GM12878 (cell line): ENCODE data around the gene VAV2. TPM values are rescaled to one million over a fixed set of nuclear protein-coding genes. Genes with fewer than 3 reads are reported as not detected.
A peak's percentile ranks its signal among the peaks of the same experiment; 100 is the strongest.

Experiments
- ATAC-seq: fragments of 200-7000 bp; cut with Tn5 transposase; 3 replicates; pipeline ENCODE4 v1.9.1; 2020; ENCODE audit warnings: mild to moderate bottlenecking, moderate library complexity
- BruUV-seq: library from RNA; stranded (reverse); fragments of 400-500 nt; replicated peaks from 2 replicates; lab custom pipeline; 2021; lab: Mats Ljungman, UMichigan
- CTCF ChIA-PET: fragments of 300-600 bp; sonication (Branson Sonifier 250); formaldehyde crosslinking; extraction: SDS; loops from one replicate; lab custom pipeline; 2021; ENCODE audit warnings: inconsistent platforms; lab: Yijun Ruan, JAX
- POLR2A ChIA-PET: fragments of 350-600 bp; formaldehyde crosslinking; extraction: SDS; loops from one replicate; lab custom pipeline; 2021; ENCODE audit warnings: inconsistent platforms; lab: Charles Lee
- RAD21 ChIA-PET: fragments of 300-600 bp; sonication (Branson Sonifier 250); formaldehyde crosslinking; loops from one replicate; lab custom pipeline; 2023; ENCODE audit warnings: antibody characterized with exemption; ENCODE audit not compliant: unreplicated experiment; lab: Charles Lee
- SMC1A ChIA-PET: fragments of 300-600 bp; sonication (Branson Sonifier 250); formaldehyde crosslinking; loops from one replicate; lab custom pipeline; 2023; ENCODE audit not compliant: unreplicated experiment, uncharacterized antibody; lab: Charles Lee
- DNase-seq: peaks from one replicate; pipeline ENCODE4 v3.0.0-alpha.2; 2011; ENCODE audit warnings: low read depth, low spot score
- FAIRE-seq: peaks from 3 replicates; lab custom pipeline; 2011; peaks lifted over from hg19 to GRCh38; lab: Jason Lieb, UNC
- H2AFZ ChIP-seq: 2 replicates; pipeline ENCODE4 v1.6.0; 2011; ENCODE audit warnings: low read depth, low read length, control low read depth; ENCODE audit not compliant: control insufficient read depth
- H3K27ac ChIP-seq: 2 replicates; pipeline ENCODE4 v1.5.1; 2011; ENCODE audit warnings: control low read depth; ENCODE audit not compliant: control insufficient read depth, insufficient read depth
- H3K27me3 ChIP-seq, 2 experiments: replicated peaks in 1 of 2; 2 replicates each; pipeline versions ENCODE4 v1.6.0 to v1.6.1; 2011; ENCODE audit warnings: low read length in 1 of 2; ENCODE audit not compliant: control insufficient read depth in 2 of 2, insufficient read depth in 2 of 2
- H3K36me3 ChIP-seq, 2 experiments: 2 replicates each; pipeline ENCODE4 v1.5.1; 2011; ENCODE audit warnings: low read length in 1 of 2; ENCODE audit not compliant: control insufficient read depth in 2 of 2, insufficient read depth in 2 of 2
- H3K4me1 ChIP-seq: 2 replicates; pipeline ENCODE4 v1.6.1; 2011; ENCODE audit warnings: mild to moderate bottlenecking, low read length, moderate library complexity, mixed read lengths; ENCODE audit not compliant: control insufficient read depth, insufficient read depth
- H3K4me2 ChIP-seq: 2 replicates; pipeline ENCODE4 v1.6.0; 2011; ENCODE audit warnings: control low read depth; ENCODE audit not compliant: control insufficient read depth, insufficient read depth
- H3K4me3 ChIP-seq: fragments of 200-600 bp; sonication (generic); 2 replicates; pipeline ENCODE4 v1.5.1; 2016
- H3K79me2 ChIP-seq: 2 replicates; pipeline ENCODE4 v1.6.0; 2011; ENCODE audit warnings: low read length; ENCODE audit not compliant: control insufficient read depth, insufficient read depth
- H3K9ac ChIP-seq: 2 replicates; pipeline ENCODE4 v1.8.0; 2011; ENCODE audit warnings: low read length, control low read depth, mixed read lengths; ENCODE audit not compliant: control insufficient read depth, insufficient read depth
- H3K9me3 ChIP-seq: replicated peaks from 3 replicates; pipeline ENCODE4 v1.5.1; 2011; ENCODE audit warnings: mild to moderate bottlenecking, low read length; ENCODE audit not compliant: control insufficient read depth, insufficient read depth
- H4K20me1 ChIP-seq: 2 replicates; pipeline ENCODE4 v1.6.0; 2011; ENCODE audit not compliant: control insufficient read depth, insufficient read depth
- CTCF ChIP-seq, 3 experiments: IDR thresholded peaks in 2 of 3; conservative IDR thresholded peaks in 1 of 3; 2 replicates each; pipeline ENCODE4 v1.5.1; 2011; ENCODE audit warnings: low read depth in 3 of 3, low read length in 3 of 3, mild to moderate bottlenecking in 3 of 3, control low read depth in 2 of 3, moderate library complexity in 2 of 3, inconsistent platforms in 1 of 3, mixed read lengths in 1 of 3; ENCODE audit not compliant: control insufficient read depth in 2 of 3, insufficient read depth in 1 of 3; ENCODE audit errors: extremely low read depth in 1 of 3
- IRF5 ChIP-seq: fragments of 450-650 bp; IDR thresholded peaks from 2 replicates; pipeline ENCODE4 v1.6.1; 2017; ENCODE audit warnings: borderline replicate concordance
- SRF ChIP-seq, 2 experiments: IDR thresholded peaks; 2 replicates each; pipeline ENCODE4 v1.6.1; 2011; ENCODE audit warnings: low read depth in 2 of 2, low read length in 2 of 2, mild to moderate bottlenecking in 1 of 2, moderate library complexity in 1 of 2
- YBX1 ChIP-seq: fragments of 450-650 bp; IDR thresholded peaks from 2 replicates; pipeline ENCODE4 v1.6.1; 2016; ENCODE audit warnings: antibody characterized with exemption
- WGBS: methylation state at CpG from one replicate; pipeline ENCODE4 v1.1.6; 2016; ENCODE audit warnings: low lambda C conversion rate; ENCODE audit not compliant: insufficient replicate concordance, insufficient coverage; ENCODE audit errors: missing lambda C conversion rate; 5-methylcytosine and 5-hydroxymethylcytosine counted together
- in situ Hi-C: fragments of 300-500 bp; cut with MboI; formaldehyde crosslinking; loops from 9 replicates; pipeline ENCODE4 v1.14.3; 2018; ENCODE audit warnings: mixed read lengths
- intact Hi-C: fragments of 100-400 bp; cut with micrococcal nuclease; formaldehyde crosslinking; loops from one replicate; pipeline ENCODE4 v1.14.2; 2022; ENCODE audit not compliant: unreplicated experiment
- polyA plus RNA-seq, 11 experiments: library from polyadenylated mRNA; depleted of rRNA in 4 of 11; unstranded in 6 of 11; stranded (reverse) in 5 of 11; fragments of >200 nt; fragmentation: Nextera tagmentation in 4 of 11; fragmentation: Illumina TruSeq in 1 of 11; extraction: Ambion mirVana in 4 of 11; extraction: Trizol in 1 of 11; gene quantifications; 1 replicate in 1 of 11; 2 replicates in 10 of 11; pipeline versions ENCODE4 v1.2.1 to v1.2.3, GENCODE V29; 2011 to 2016; ENCODE audit warnings: inconsistent platforms in 2 of 11, missing spikeins in 2 of 11, low read depth in 1 of 11
- total RNA-seq, 4 experiments: library from RNA; depleted of rRNA in 3 of 4; stranded (reverse); fragments of >200 nt in 3 of 4; fragmentation: Illumina TruSeq in 1 of 4; extraction: Trizol in 1 of 4; gene quantifications; 2 replicates each; pipeline versions ENCODE4 v1.2.1 to v1.2.3, GENCODE V29; 2013 to 2021

VAV2 gene
- total and polyA plus RNA-seq, 10 of the 15 experiments (the other 5 are each of a cell fraction or from before 2014, with no cell fraction given): 0.13 to 43.9 (median 16.9) TPM

- H2AFZ ChIP-seq: no peak overlapping the region
- H3K27ac ChIP-seq: no peak overlapping the region
- BruUV-seq: no TSS peak
- RAD21 ChIA-PET: interaction anchor here (1.6 to 2.2 kb wide), 2 partner anchors 194 to 266 kb away, joined by 5 to 9 read pairs; partner anchors contain the start of gene ADAMTSL2
- intact Hi-C loops (loop anchor here (2.0 to 10.0 kb wide), 2 partner anchors 143 to 195 kb away; no protein-coding TSS in a partner anchor), in situ Hi-C loops (no loop called here)
- no peaks in the 10 kb centered on the region for H3K36me3 ChIP-seq
- CTCF ChIA-PET: interaction anchor here (0.7 to 1.7 kb wide), 10 partner anchors 8 to 267 kb away, joined by 3 to 10 read pairs (median 4); partner anchors contain the start of gene SARDH
- no peak for DNase-seq
- no peak for FAIRE-seq
- H3K4me2 ChIP-seq: no peak overlapping the region
- no peaks in the 10 kb centered on the region for H3K9me3 ChIP-seq
- H3K9ac ChIP-seq: no peak overlapping the region
- ATAC-seq: peak; percentile 61
- H3K27me3 ChIP-seq: no peaks in the 10 kb centered on the region; a peak in 2 of 4 replicates
- POLR2A ChIA-PET: no interaction called here
- no peaks in the 10 kb centered on the region for H3K79me2 ChIP-seq
- WGBS: 15% methylated on average over 10 of the region's 10 CpGs
- no peak for TF ChIP-seq YBX1
- TF ChIP-seq SRF (IDR thresholded peaks at IDR 0.05; ENCODE audit: low read depth in 2 of 2, low read length in 2 of 2): no peak
- no peak for TF ChIP-seq IRF5
- TF ChIP-seq CTCF (IDR thresholded peaks at IDR 0.05 in 2 of 3, conservative IDR thresholded peaks at IDR 0.05 in 1 of 3; ENCODE audit: control insufficient read depth in 2 of 3, extremely low read depth in 1 of 3, insufficient read depth in 1 of 3, low read depth in 3 of 3, low read length in 3 of 3): peak; percentile 3 to 10 (median 7); a peak in 1 of 6 replicates
- H3K4me3 ChIP-seq: no peak overlapping the region
- SMC1A ChIA-PET: no interaction called here
- no peaks in the 10 kb centered on the region for H3K4me1 ChIP-seq
- H4K20me1 ChIP-seq: no peaks in the 10 kb centered on the region
These were observed 264.7 kb downstream of the VAV2 start for GRCh38 chr9:133727277-133727875.
